ENCODE data around the gene PEAK1. TPM values are rescaled to one million over a fixed set of nuclear protein-coding genes. Genes with fewer than 3 reads are reported as not detected.

Gene PEAK1
- total RNA-seq, 6 donors from 2014 or later: 82.8 to 142 (median 90.1) TPM

DNA sequence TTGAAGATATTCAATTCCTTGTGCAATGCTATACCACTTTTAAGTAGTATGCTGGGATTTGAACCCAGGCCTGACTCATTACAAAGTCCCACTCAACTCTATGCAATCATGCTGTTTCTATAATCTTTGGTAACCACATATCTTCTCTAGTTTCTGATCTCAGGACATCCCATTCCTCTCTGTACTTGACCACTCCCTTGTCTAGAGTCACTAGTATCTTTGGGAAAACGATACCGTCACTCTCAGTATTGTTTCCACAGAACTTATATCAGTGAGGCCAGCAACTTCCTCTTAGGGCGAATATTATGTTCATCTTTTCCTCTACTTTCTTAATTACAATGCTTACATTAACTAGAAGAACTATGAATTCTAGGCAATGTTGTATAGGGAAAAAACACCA is 211.7 kb downstream of the PEAK1 start:
- Histone ChIP-seq H3K27ac (no peak overlapping the region), H3K27me3 (no peaks in the 10 kb centered on the region), H3K4me3 (no peak overlapping the region), H3K9me3 (no peaks in the 10 kb centered on the region), H3K36me3 (no peaks in the 10 kb centered on the region), H3K4me1 (no peaks in the 10 kb centered on the region)
- no peak for DNase-seq
- no peak for ATAC-seq (ENCODE audit: low FRiP score in 2 of 2)
- no peak for TF ChIP-seq POLR2AphosphoS5 (IDR thresholded peaks at IDR 0.05)
- TF ChIP-seq, protein P1, sequence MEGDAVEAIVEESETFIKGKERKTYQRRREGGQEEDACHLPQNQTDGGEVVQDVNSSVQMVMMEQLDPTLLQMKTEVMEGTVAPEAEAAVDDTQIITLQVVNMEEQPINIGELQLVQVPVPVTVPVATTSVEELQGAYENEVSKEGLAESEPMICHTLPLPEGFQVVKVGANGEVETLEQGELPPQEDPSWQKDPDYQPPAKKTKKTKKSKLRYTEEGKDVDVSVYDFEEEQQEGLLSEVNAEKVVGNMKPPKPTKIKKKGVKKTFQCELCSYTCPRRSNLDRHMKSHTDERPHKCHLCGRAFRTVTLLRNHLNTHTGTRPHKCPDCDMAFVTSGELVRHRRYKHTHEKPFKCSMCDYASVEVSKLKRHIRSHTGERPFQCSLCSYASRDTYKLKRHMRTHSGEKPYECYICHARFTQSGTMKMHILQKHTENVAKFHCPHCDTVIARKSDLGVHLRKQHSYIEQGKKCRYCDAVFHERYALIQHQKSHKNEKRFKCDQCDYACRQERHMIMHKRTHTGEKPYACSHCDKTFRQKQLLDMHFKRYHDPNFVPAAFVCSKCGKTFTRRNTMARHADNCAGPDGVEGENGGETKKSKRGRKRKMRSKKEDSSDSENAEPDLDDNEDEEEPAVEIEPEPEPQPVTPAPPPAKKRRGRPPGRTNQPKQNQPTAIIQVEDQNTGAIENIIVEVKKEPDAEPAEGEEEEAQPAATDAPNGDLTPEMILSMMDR (IDR thresholded peaks at IDR 0.05): no peak
- TF ChIP-seq POLR2A (IDR thresholded peaks at IDR 0.05): no peak
- TF ChIP-seq EP300 (IDR thresholded peaks at IDR 0.05): peak in 1 of 4 donors; percentile 38
- WGBS, 2 donors: 60 to 71% methylated on average over 3 of the region's 3 CpGs

DNA sequence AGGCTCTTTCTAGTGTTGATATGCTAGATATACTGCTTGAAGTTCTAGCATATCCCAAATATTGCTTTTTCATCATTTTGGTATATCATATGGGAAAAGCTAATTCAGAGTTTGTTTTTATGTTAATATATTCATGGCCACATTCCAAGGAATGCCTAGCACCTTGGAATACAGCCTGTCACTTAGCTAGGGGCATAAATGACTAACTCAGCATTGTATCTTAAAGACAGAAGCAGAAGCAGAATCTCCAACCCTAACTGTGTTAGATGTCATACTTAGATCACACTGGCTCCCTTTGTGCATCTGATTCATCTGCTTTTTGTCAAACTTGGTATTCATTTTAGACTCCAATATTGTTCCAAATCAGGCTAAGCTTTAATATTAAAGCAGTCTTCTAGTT is 218.2 kb downstream of the PEAK1 start:
- ATAC-seq (ENCODE audit: low FRiP score in 2 of 2) (no peak), DNase-seq (no peak)
- H3K9me3 ChIP-seq: peaks cover 0 to 7% (median 3%) of the 10 kb centered on the region in 4 donors

DNA sequence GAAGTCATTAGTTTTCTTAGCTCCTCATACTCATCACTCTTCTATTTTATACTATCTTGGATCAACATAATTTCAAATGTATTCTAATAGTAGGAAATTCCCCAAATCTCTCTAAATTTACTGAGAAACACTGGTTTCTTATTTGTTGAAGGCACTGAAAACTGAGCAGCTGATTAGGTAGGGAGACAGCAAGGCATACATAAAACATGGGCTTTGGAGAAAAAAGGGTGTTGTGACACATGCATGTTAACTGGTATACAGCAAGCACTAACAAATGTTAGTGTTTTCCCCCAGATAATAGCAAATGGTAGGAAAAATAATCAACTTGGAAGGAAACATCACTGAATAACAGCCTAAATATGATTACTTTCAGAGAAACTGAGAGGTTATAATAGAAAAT is 223.5 kb downstream of the PEAK1 start:
- Histone ChIP-seq H3K4me1 (peaks cover 0 to 9% (median 4%) of the 10 kb centered on the region in 4 donors), H3K4me3 (no peak overlapping the region), H3K27ac (no peak overlapping the region), H3K27me3 (no peaks in the 10 kb centered on the region), H3K9me3 (peaks cover 0 to 7% (median 3%) of the 10 kb centered on the region in 4 donors), H3K36me3 (peaks cover 0 to 13% (median 4%) of the 10 kb centered on the region in 4 donors)
- no peak for ATAC-seq (ENCODE audit: low FRiP score in 2 of 2)
- no peak for DNase-seq
- TF ChIP-seq, protein P1 (IDR thresholded peaks at IDR 0.05): no peak
- TF ChIP-seq EP300 (IDR thresholded peaks at IDR 0.05) (no peak), POLR2AphosphoS5 (IDR thresholded peaks at IDR 0.05) (no peak), POLR2A (IDR thresholded peaks at IDR 0.05) (no peak)

More for the DNA sequence above, 218.2 kb downstream of the PEAK1 start:
- Histone ChIP-seq H3K27me3 (no peaks in the 10 kb centered on the region), H3K4me3 (no peak overlapping the region), H3K27ac (no peak overlapping the region), H3K4me1 (no peaks in the 10 kb centered on the region), H3K36me3 (peaks cover 0 to 13% (median 4%) of the 10 kb centered on the region in 4 donors)
- TF ChIP-seq EP300 (IDR thresholded peaks at IDR 0.05) (no peak), POLR2AphosphoS5 (IDR thresholded peaks at IDR 0.05) (no peak), POLR2A (IDR thresholded peaks at IDR 0.05) (no peak)
- TF ChIP-seq, protein P1 (IDR thresholded peaks at IDR 0.05): no peak

DNA sequence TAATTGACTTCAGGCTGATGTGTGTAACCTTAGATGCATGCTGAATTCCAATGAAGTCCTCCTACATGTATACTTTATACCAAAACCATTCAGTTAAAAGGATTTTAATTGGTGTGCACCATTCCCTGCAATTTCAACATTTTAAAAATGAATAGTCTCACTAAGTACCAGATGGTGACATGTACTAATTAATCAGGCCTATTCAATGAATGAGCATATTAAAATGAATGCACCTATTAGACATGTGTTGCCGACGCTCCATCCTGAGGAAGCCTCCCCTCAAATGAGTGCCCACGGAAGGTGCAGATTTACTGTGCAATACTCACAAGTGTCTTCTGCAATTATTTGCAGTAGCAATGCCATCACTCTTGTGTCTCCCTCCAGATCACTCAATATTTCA is 224.3 kb downstream of the PEAK1 start:
- no peak overlapping the region for H3K4me3 ChIP-seq
- 90 to 94% methylated on average over 3 of the region's 3 CpGs for WGBS, 2 donors
- H3K27ac ChIP-seq: no peak overlapping the region
- peaks cover 0 to 7% (median 3%) of the 10 kb centered on the region in 4 donors for H3K9me3 ChIP-seq
- DNase-seq (no peak), ATAC-seq (ENCODE audit: low FRiP score in 2 of 2) (no peak)
- H3K27me3 ChIP-seq: no peaks in the 10 kb centered on the region
- TF ChIP-seq POLR2A (IDR thresholded peaks at IDR 0.05) (no peak), EP300 (IDR thresholded peaks at IDR 0.05) (no peak), POLR2AphosphoS5 (IDR thresholded peaks at IDR 0.05) (no peak)
- TF ChIP-seq, protein P1 (IDR thresholded peaks at IDR 0.05): no peak
- peaks cover 0 to 13% (median 4%) of the 10 kb centered on the region in 4 donors for H3K36me3 ChIP-seq
- peaks cover 2 to 12% (median 8%) of the 10 kb centered on the region in 4 donors for H3K4me1 ChIP-seq

DNA sequence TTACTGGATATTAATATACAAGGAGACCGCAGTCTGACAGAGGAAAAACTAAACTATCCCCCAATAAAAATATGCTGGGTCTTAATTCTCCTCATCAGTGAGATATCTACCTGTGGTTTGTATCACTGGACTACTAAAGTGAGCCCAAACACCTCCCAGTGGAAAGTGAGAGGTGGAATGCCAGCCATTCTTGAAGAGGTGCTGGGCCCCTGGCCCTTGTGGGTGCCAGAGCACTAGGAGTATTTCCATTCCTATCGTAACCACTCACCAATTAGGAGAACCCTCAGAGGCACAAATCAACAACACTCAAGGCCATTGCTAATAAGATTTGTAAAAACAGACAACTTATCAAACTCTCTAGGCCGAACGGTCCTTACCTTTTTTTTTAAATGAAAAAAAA is 227.5 kb downstream of the PEAK1 start:
- TF ChIP-seq, protein P1 (IDR thresholded peaks at IDR 0.05): no peak
- peak in 1 of 4 donors; percentile 44 for TF ChIP-seq EP300 (IDR thresholded peaks at IDR 0.05)
- Histone ChIP-seq H3K4me3 (no peak overlapping the region), H3K27ac (peak overlapping the region in 3 of 4 donors; percentile 5 to 48 (median 10)), H3K36me3 (no peaks in the 10 kb centered on the region), H3K9me3 (no peaks in the 10 kb centered on the region), H3K4me1 (peaks cover 22 to 42% (median 37%) of the 10 kb centered on the region in 4 donors), H3K27me3 (no peaks in the 10 kb centered on the region)
- WGBS, 2 donors: 78 to 85% methylated on average over 4 of the region's 4 CpGs
- ATAC-seq (ENCODE audit: low FRiP score in 2 of 2): peak in 1 of 2 donors; percentile 69
- DNase-seq: peak in 1 of 2 donors; percentile 58
